Stomach (tissue), 9 donors: ENCODE results near the gene RELB. TPM values are rescaled to one million over a fixed set of nuclear protein-coding genes. Genes with fewer than 3 reads are reported as not detected.
"Not testable (repeated sequence)": the region's sequence is repeated elsewhere in the genome, so short reads cannot be mapped to it uniquely, and the experiment has no call there.

Experiments used
- DNase-seq, 2 donors: peaks; one replicate each; pipeline versions ENCODE4 v3.0.0 to v3.0.0-alpha.2; 2013 to 2019
- H3K27ac ChIP-seq, 5 donors: fragments of 200-600 bp in 4 of 5; sonication (generic) in 4 of 5; one replicate each; pipeline ENCODE4 v1.5.1; 2013 to 2019; ENCODE audit warnings: mild to moderate bottlenecking in 1 of 5, moderate library complexity in 1 of 5
- H3K27me3 ChIP-seq, 3 donors: fragments of 200-600 bp; sonication (generic); one replicate each; pipeline ENCODE4 v1.5.1; 2017 to 2019; ENCODE audit warnings: mixed run types in 1 of 3
- H3K36me3 ChIP-seq, 4 donors: fragments of 200-600 bp; sonication (generic); 1 replicate in 3 of 4; 2 replicates in 1 of 4; pipeline ENCODE4 v1.5.1; 2016 to 2019
- H3K4me1 ChIP-seq, 4 donors: fragments of 200-600 bp; sonication (generic); one replicate each; pipeline ENCODE4 v1.5.1; 2016 to 2019
- H3K4me3 ChIP-seq, 4 donors: fragments of 200-600 bp; sonication (generic) in 3 of 4; one replicate each; pipeline ENCODE4 v1.5.1; 2016 to 2019; ENCODE audit warnings: mild to moderate bottlenecking in 1 of 4
- H3K9me3 ChIP-seq, 4 donors: fragments of 200-600 bp; sonication (generic); one replicate each; pipeline ENCODE4 v1.5.1; 2016 to 2019
- CTCF ChIP-seq, 7 experiments: fragments of 450-650 bp in 4 of 7; fragments of 200-600 bp in 3 of 7; sonication (generic) in 3 of 7; IDR thresholded peaks; one replicate each; pipeline ENCODE4 v1.5.1; 2016 to 2019; ENCODE audit warnings: antibody characterized with exemption in 7 of 7, control low read depth in 2 of 7, mild to moderate bottlenecking in 1 of 7
- EP300 ChIP-seq: sonication (generic); formaldehyde crosslinking; IDR thresholded peaks from one replicate; pipeline ENCODE4 v1.6.1; 2017; ENCODE audit warnings: antibody characterized with exemption
- POLR2A ChIP-seq, 4 donors: fragments of 450-650 bp; IDR thresholded peaks; one replicate each; pipeline ENCODE4 v1.6.1; 2016; ENCODE audit warnings: antibody characterized with exemption in 4 of 4, control low read depth in 2 of 4, mild to moderate bottlenecking in 1 of 4, moderate library complexity in 1 of 4
- POLR2AphosphoS5 ChIP-seq, 3 donors: sonication (generic); formaldehyde crosslinking; IDR thresholded peaks; one replicate each; pipeline ENCODE4 v1.6.1; 2016; ENCODE audit warnings: antibody characterized with exemption in 3 of 3
- WGBS, 5 donors: extraction: QIAGEN DNeasy Blood & Tissue Kit in 3 of 5; methylation state at CpG; one replicate each; pipeline versions ENCODE4 v1.1.5 to v1.1.7; 2013 to 2018; 5-methylcytosine and 5-hydroxymethylcytosine counted together
- intact Hi-C: fragments of 100-400 bp; cut with DNase I; formaldehyde crosslinking; loops from one replicate; pipeline ENCODE4 v1.15.1; 2023; ENCODE audit warnings: low total_unique reads
- polyA plus RNA-seq, 3 donors: library from polyadenylated mRNA; stranded (reverse); fragments of 200-250 nt; gene quantifications; one replicate each; pipeline ENCODE4 v1.2.3, GENCODE V29; 2013
- total RNA-seq, 5 donors: library from RNA; depleted of rRNA; stranded (reverse); fragments of >200 nt; gene quantifications; one replicate each; pipeline versions ENCODE4 v1.1.0 to v1.2.3, GENCODE V29; 2014 to 2016
- donor health status: healthy with polysubstance abuse.
- donor health status: Bipolar disorder and iron deficiency.
- donor health status: healthy.

RELB gene
- total and polyA plus RNA-seq, 8 donors: 3.2 to 33.5 (median 14.9) TPM; not detected in 1

- no peak for TF ChIP-seq POLR2A (IDR thresholded peaks at IDR 0.05)
- no peak for TF ChIP-seq POLR2AphosphoS5 (IDR thresholded peaks at IDR 0.05)
- no peak for TF ChIP-seq CTCF (IDR thresholded peaks at IDR 0.05)
- TF ChIP-seq EP300: no peak
- WGBS, 5 donors: 81 to 91% (median 88%) methylated on average over 4 of the region's 4 CpGs
- no peaks in the 10 kb centered on the region for H3K9me3 ChIP-seq
- H3K4me1 ChIP-seq: peaks cover 5 to 17% (median 17%) of the 10 kb centered on the region in 4 donors
- no peak for DNase-seq
- H3K36me3 ChIP-seq: peaks cover under 1 to 12% (median 12%) of the 10 kb centered on the region in 4 donors
- no peaks in the 10 kb centered on the region for H3K27me3 ChIP-seq
- no peak overlapping the region for H3K4me3 ChIP-seq
- no peak overlapping the region for H3K27ac ChIP-seq
- intact Hi-C loops: no loop called here
These were observed 3.2 kb upstream of the RELB start for GRCh38 chr19:44998025-44998424.

- DNase-seq, H3K4me3 ChIP-seq, H3K9me3 ChIP-seq, H3K27ac ChIP-seq, H3K27me3 ChIP-seq, intact Hi-C loops: not testable (repeated sequence)
- Histone ChIP-seq H3K4me1 (peaks cover 5 to 22% (median 17%) of the 10 kb centered on the region in 4 donors), H3K36me3 (peaks cover 0 to 13% (median 4%) of the 10 kb centered on the region in 4 donors)
- 60 to 79% (median 71%) methylated on average over 12 of the region's 12 CpGs for WGBS, 5 donors
These were observed 1.9 kb upstream of the RELB start for GRCh38 chr19:44999131-44999925.

- peak overlapping the region in 4 of 5 donors; percentile 67 to 100 (median 100) for H3K27ac ChIP-seq
These were observed 599 bp upstream of the RELB start for GRCh38 chr19:45000665-45001064.

GRCh38 chr19:45003485-45003884 is 2.2 kb downstream of the RELB start:
- peaks cover 5 to 47% (median 24%) of the 10 kb centered on the region in 4 donors for H3K4me1 ChIP-seq
- no peak overlapping the region for H3K4me3 ChIP-seq
- WGBS, 5 donors: 95 to 99% (median 95%) methylated on average over 4 of the region's 4 CpGs
- no peaks in the 10 kb centered on the region for H3K9me3 ChIP-seq
- TF ChIP-seq POLR2AphosphoS5 (IDR thresholded peaks at IDR 0.05) (no peak), EP300 (no peak), CTCF (IDR thresholded peaks at IDR 0.05) (no peak), POLR2A (IDR thresholded peaks at IDR 0.05) (no peak)
- H3K27me3 ChIP-seq: no peaks in the 10 kb centered on the region
- intact Hi-C loops: no loop called here
- DNase-seq: no peak
- peaks cover 7 to 48% (median 28%) of the 10 kb centered on the region in 4 donors for H3K36me3 ChIP-seq
- no peak overlapping the region for H3K27ac ChIP-seq

More at GRCh38 chr19:45000665-45001064, 599 bp upstream of the RELB start:
- H3K27me3 ChIP-seq, intact Hi-C loops, DNase-seq, H3K9me3 ChIP-seq: not testable (repeated sequence)
- Histone ChIP-seq H3K4me1 (peaks cover 5 to 30% (median 22%) of the 10 kb centered on the region in 4 donors), H3K4me3 (peak overlapping the region; percentile 34 to 86 (median 78)), H3K36me3 (peaks cover 0 to 26% (median 14%) of the 10 kb centered on the region in 4 donors)
- 64 to 72% (median 69%) methylated on average over 19 of the region's 19 CpGs for WGBS, 5 donors

- peak in 1 of 3 donors; percentile 61 for TF ChIP-seq POLR2AphosphoS5 (IDR thresholded peaks at IDR 0.05)
- no peak for TF ChIP-seq POLR2A (IDR thresholded peaks at IDR 0.05)
- no peak for TF ChIP-seq EP300
- Histone ChIP-seq H3K9me3 (no peaks in the 10 kb centered on the region), H3K4me1 (peaks cover 5 to 44% (median 22%) of the 10 kb centered on the region in 4 donors), H3K4me3 (no peak overlapping the region), H3K36me3 (peaks cover 7 to 53% (median 37%) of the 10 kb centered on the region in 4 donors), H3K27me3 (no peaks in the 10 kb centered on the region), H3K27ac (peak overlapping the region; percentile 43 to 81 (median 54))
- intact Hi-C loops: no loop called here
- DNase-seq: peak; percentile 76 to 79
- 45 to 59% (median 51%) methylated on average over 9 of the region's 9 CpGs for WGBS, 5 donors
These were observed 4.5 kb downstream of the RELB start for GRCh38 chr19:45005787-45006186.
